T-cell (primary cell): ENCODE data around the gene SEL1L2. TPM values are rescaled to one million over a fixed set of nuclear protein-coding genes. Genes with fewer than 3 reads are reported as not detected.

Source experiments
- ATAC-seq, 4 experiments: fragments of 200-7000 bp in 3 of 4; fragments of 150-1000 bp in 1 of 4; cut with Tn5 transposase; replicated peaks in 1 of 4; 1 replicate in 3 of 4; 2 replicates in 1 of 4; pipeline ENCODE4 v1.10.0; 2021; ENCODE audit warnings: moderate library complexity in 3 of 4, mild to moderate bottlenecking in 2 of 4, moderate number of reproducible peaks in 1 of 4
- CTCF ChIA-PET, 2 donors: fragments of 300-600 bp; sonication (Branson Sonifier 250); formaldehyde crosslinking; loops; one replicate each; lab custom pipeline; 2022; ENCODE audit warnings: antibody characterized with exemption in 2 of 2; lab: Charles Lee
- POLR2A ChIA-PET, 2 donors: fragments of 300-600 bp; sonication (Branson Sonifier 250); formaldehyde crosslinking; loops; one replicate each; lab custom pipeline; 2022; ENCODE audit warnings: antibody characterized with exemption in 2 of 2; lab: Charles Lee
- DNase-seq, 35 experiments: peaks; one replicate each; pipeline versions ENCODE4 v3.0.0 to v3.0.0-alpha.2; 2013 to 2023
- H3K27ac ChIP-seq: one replicate; pipeline ENCODE4 v1.5.1; 2013; ENCODE audit warnings: low read length
- H3K27me3 ChIP-seq, 2 experiments: replicated peaks in 1 of 2; 1 replicate in 1 of 2; 2 replicates in 1 of 2; pipeline versions ENCODE4 v1.6.1 to v1.7.0; 2013; ENCODE audit warnings: low read length in 1 of 2, mixed read lengths in 1 of 2; ENCODE audit not compliant: control insufficient read depth in 2 of 2, insufficient read depth in 2 of 2; ENCODE audit errors: extremely low read depth in 1 of 2
- H3K36me3 ChIP-seq, 2 donors: 1 replicate in 1 of 2; 2 replicates in 1 of 2; pipeline versions ENCODE4 v1.6.1 to v1.7.0; 2013; ENCODE audit warnings: low read length in 1 of 2; ENCODE audit not compliant: control insufficient read depth in 2 of 2, insufficient read depth in 1 of 2; ENCODE audit errors: extremely low read depth in 1 of 2
- H3K4me1 ChIP-seq, 2 experiments: 1 replicate in 1 of 2; 2 replicates in 1 of 2; pipeline versions ENCODE4 v1.6.1 to v1.7.0; 2013; ENCODE audit warnings: low read length in 2 of 2, mixed read lengths in 1 of 2; ENCODE audit not compliant: insufficient read depth in 2 of 2, control insufficient read depth in 1 of 2; ENCODE audit errors: extremely low read depth in 1 of 2
- H3K4me3 ChIP-seq, 2 donors: 1 replicate in 1 of 2; 2 replicates in 1 of 2; pipeline versions ENCODE4 v1.5.1 to v1.7.0; 2013; ENCODE audit warnings: mild to moderate bottlenecking in 2 of 2, low read length in 1 of 2, moderate library complexity in 1 of 2; ENCODE audit not compliant: control insufficient read depth in 1 of 2; ENCODE audit errors: extremely low read depth in 1 of 2
- H3K9me3 ChIP-seq: 2 replicates; pipeline ENCODE4 v1.7.0; 2013
- H3K27ac Mint-ChIP-seq, 2 donors: one replicate each; pipeline ENCODE4 v1.8.0; 2020 to 2021; ENCODE audit warnings: mild to moderate bottlenecking in 2 of 2, mixed read lengths in 2 of 2
- H3K27me3 Mint-ChIP-seq, 2 donors: one replicate each; pipeline ENCODE4 v1.8.0; 2021 to 2022; ENCODE audit warnings: mixed read lengths in 2 of 2
- H3K36me3 Mint-ChIP-seq: one replicate; pipeline ENCODE4 v1.8.0; 2021; ENCODE audit warnings: mixed read lengths
- H3K4me1 Mint-ChIP-seq, 3 donors: one replicate each; pipeline ENCODE4 v1.8.0; 2020 to 2022; ENCODE audit warnings: mixed read lengths in 3 of 3, mild to moderate bottlenecking in 1 of 3
- H3K4me3 Mint-ChIP-seq, 3 donors: one replicate each; pipeline ENCODE4 v1.8.0; 2020 to 2022; ENCODE audit warnings: mild to moderate bottlenecking in 3 of 3, mixed read lengths in 3 of 3, moderate library complexity in 3 of 3
- H3K9me3 Mint-ChIP-seq, 3 donors: one replicate each; pipeline ENCODE4 v1.8.0; 2020 to 2022; ENCODE audit warnings: mixed read lengths in 3 of 3
- WGBS: methylation state at CpG from one replicate; pipeline ENCODE4 v1.1.5; 2013; ENCODE audit warnings: missing lambda C conversion rate; ENCODE audit not compliant: insufficient coverage; 5-methylcytosine and 5-hydroxymethylcytosine counted together
- total RNA-seq, 35 experiments: library from RNA in 6 of 35; stranded (reverse) in 6 of 35; fragments of 120-200 nt in 1 of 35; gene quantifications; one replicate each; pipeline versions ENCODE4 v1.2.1 to v1.2.4 and lab custom pipeline; 2013 to 2026

SEL1L2 gene
- total RNA-seq, 5 donors from 2014 or later (not counting 1 experiment from before 2014, with no cell fraction given) = not detected

- no peak overlapping the region for H3K27ac ChIP-seq
- peaks cover 8 to 69% of the 10 kb centered on the region in 2 donors for H3K36me3 ChIP-seq
- Mint-ChIP-seq H3K9me3 (no peaks in the 10 kb centered on the region), H3K27me3 (no peaks in the 10 kb centered on the region), H3K4me3 (no peak overlapping the region), H3K4me1 (peaks cover 0 to 4% (median 0%) of the 10 kb centered on the region in 3 donors), H3K27ac (no peak overlapping the region), H3K36me3 (peaks cover 61% of the 10 kb centered on the region)
- WGBS = 45% methylated on average over 4 of the region's 7 CpGs
- ChIA-PET CTCF (interaction anchor here (1.1 to 1.5 kb wide), 2 partner anchors 12 kb away, joined by 3 read pairs; no protein-coding TSS in a partner anchor), POLR2A (no interaction called here)
- no peak for ATAC-seq
- H3K9me3 ChIP-seq = no peaks in the 10 kb centered on the region
- H3K4me1 ChIP-seq = no peaks in the 10 kb centered on the region
- H3K27me3 ChIP-seq = no peaks in the 10 kb centered on the region
- no peak overlapping the region for H3K4me3 ChIP-seq
- DNase-seq = no peak
These were observed 189.7 kb downstream of the SEL1L2 start for GRCh38 chr20:13800728-13801134.

- ATAC-seq (no peak), DNase-seq (no peak)
- H3K27ac ChIP-seq = no peak overlapping the region
- no peak overlapping the region for H3K27ac Mint-ChIP-seq
- H3K9me3 Mint-ChIP-seq = no peaks in the 10 kb centered on the region
- 100% methylated on average over 1 of the region's 2 CpGs for WGBS
- H3K27me3 Mint-ChIP-seq = no peaks in the 10 kb centered on the region
- peaks cover 64% of the 10 kb centered on the region for H3K36me3 Mint-ChIP-seq
- no peak overlapping the region for H3K4me3 ChIP-seq
- no peak overlapping the region for H3K4me3 Mint-ChIP-seq
- peaks cover 0 to 4% (median 0%) of the 10 kb centered on the region in 3 donors for H3K4me1 Mint-ChIP-seq
- ChIA-PET POLR2A (no interaction called here), CTCF (interaction anchor here (1.1 to 1.5 kb wide), 2 partner anchors 12 kb away, joined by 3 read pairs; no protein-coding TSS in a partner anchor)
- no peaks in the 10 kb centered on the region for H3K9me3 ChIP-seq
- H3K27me3 ChIP-seq = no peaks in the 10 kb centered on the region
- no peaks in the 10 kb centered on the region for H3K4me1 ChIP-seq
- H3K36me3 ChIP-seq = peaks cover 6 to 73% of the 10 kb centered on the region in 2 donors
These were observed 190.4 kb downstream of the SEL1L2 start for GRCh38 chr20:13799974-13800373.

Other genes starting within 250 kb of the SEL1L2 start
- gene ESF1, start 205.7 kb downstream of the SEL1L2 start, total RNA-seq = 10 to 100 TPM in 4 of 5 donors, 1 to 10 TPM in 1; 9.4 to 14.2 (median 12.2) TPM
- 10 to 100 TPM; 25.6 to 39.4 (median 30.1) TPM for gene NDUFAF5, start 205.6 kb downstream of the SEL1L2 start, total RNA-seq
- gene MACROD2, start 4.9 kb upstream of the SEL1L2 start, total RNA-seq = 1 to 10 TPM in 1 of 5 donors, under 1 TPM in 2, not detected in 2; 0.23 to 1.3 (median 0.51) TPM